Measurements from ENCODE around the gene NT5C2. TPM values are rescaled to one million over a fixed set of nuclear protein-coding genes. Genes with fewer than 3 reads are reported as not detected.

Gene NT5C2
- total RNA-seq, 2 experiments from 2014 or later, result 46.4 to 46.5 TPM

Other genes with a start within 250 kb of the NT5C2 start
- not detected for gene RPEL1, start 52.6 kb upstream of the NT5C2 start, total RNA-seq
- under 1 TPM; 0.32 to 0.35 TPM for gene INA, start 83.9 kb upstream of the NT5C2 start, total RNA-seq
- 10 to 100 TPM; 10.4 to 14.8 TPM for gene PCGF6, start 157.9 kb upstream of the NT5C2 start, total RNA-seq
- gene TAF5, start 174.7 kb upstream of the NT5C2 start, total RNA-seq, result 10 to 100 TPM; 11.2 to 11.4 TPM
- gene ATP5MK, start 203.2 kb upstream of the NT5C2 start, total RNA-seq, result 100 to 1,000 TPM; 377 to 447 TPM
- gene PDCD11, start 203.4 kb upstream of the NT5C2 start, total RNA-seq, result 10 to 100 TPM; 60.6 to 73.8 TPM